NCI-H2107 treated with DMSO at 0.1 percent for 48 hours (cell line): ENCODE data around the gene RBM23.
"Not testable (repeated sequence)": the region's sequence is repeated elsewhere in the genome, so short reads cannot be mapped to it uniquely, and the experiment has no call there.

Experiments
- DNase-seq: peaks from one replicate; lab custom pipeline; 2025; ENCODE audit not compliant: unreplicated experiment; lab: John Stamatoyannopoulos, UW

The RBM23 gene

GRCh38 chr14:22918804-22919600, at the start of gene RBM23:
TSS of gene RBM23 (minus strand) at chr14:22919149.
- DNase-seq, result peak; percentile 100

DNA sequence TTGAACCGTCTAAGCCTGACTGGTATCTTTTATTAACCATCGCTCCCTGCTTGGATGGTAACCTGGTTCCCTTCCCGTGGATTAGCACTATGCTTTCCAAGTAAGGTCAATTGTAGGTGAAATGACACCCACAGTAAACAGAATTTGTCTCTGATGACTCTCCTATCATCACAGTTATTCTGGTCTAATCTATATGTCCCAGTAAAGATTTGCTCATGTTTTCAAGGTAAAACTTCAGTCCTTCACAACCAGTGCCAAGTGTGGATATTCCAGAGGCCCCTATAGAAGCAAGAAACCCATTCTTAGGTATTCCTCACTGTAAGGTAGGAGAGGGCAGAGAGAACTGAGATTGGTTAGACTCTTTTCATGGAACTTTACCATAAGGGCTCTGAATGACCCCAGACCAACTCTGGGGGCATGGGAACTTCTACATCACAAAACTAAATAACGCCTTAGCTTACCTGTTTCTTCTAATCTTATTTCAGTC, 47.9 kb upstream of the RBM23 start:
- no peak for DNase-seq

GRCh38 chr14:22965916-22966782, 47.2 kb upstream of the RBM23 start:
- not testable (repeated sequence) for DNase-seq

- DNase-seq, result no peak
Observed at GRCh38 chr14:22962061-22962676, 43.2 kb upstream of the RBM23 start.

DNA sequence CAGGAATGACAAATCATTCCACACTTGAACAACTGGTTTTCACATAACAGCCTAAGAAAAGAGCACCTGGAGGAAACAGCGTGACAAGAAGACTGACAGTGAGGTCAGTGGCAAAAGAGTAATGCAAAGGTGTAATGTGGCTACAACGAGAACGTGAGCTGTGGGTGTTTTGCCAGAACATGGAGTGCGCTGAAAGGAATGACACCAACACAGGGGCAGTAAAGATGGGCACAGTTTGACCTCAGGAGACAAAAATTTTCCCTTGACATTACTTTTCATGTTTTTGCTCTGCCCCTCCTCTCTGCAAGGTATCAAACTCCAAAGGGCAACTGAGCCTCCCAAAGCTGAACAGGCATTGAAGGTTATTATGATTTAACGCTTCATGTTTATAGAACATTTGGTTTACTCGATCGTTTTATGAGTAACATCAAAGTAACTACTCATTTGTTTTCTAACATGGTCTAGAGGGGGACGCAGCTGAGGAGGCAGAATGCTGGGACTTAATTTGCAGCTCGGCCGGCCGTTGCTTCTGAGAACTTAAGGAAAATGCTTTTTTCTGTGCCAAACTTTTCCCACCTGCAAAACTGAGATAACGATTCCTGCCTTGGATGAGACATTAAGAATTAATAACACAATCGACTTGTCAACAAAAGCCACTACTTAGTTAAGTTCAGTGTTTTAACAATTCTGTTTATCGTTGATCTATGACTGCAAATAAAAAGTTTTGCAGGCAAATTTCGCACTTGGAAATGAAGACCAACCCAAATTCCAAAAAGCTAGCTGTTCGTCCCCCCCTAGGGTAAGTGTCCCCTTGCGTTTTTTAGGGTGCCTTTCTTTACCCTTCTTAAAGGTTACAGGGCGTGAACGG, 37.0 kb upstream of the RBM23 start:
- no peak for DNase-seq

DNA sequence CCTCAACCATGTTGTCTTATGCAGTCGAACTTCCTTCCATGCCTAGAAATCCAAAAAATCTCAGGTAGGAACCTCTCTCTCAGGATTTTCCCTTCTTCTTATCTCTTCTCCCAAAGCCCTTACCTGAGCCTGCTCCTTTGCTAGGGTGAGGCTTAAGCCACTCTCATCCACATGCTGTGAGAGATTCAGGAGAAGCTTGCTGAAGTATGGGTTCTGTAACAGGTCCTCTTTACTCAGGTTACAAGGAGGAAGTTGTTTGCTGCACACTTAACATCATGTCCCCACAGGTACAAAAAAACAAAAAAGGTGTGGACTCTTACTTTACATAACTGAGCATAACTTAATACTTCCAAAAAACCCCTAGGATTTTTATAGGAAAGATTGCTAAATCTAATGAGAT, 33.5 kb upstream of the RBM23 start:
- peak; percentile 56 for DNase-seq

DNA sequence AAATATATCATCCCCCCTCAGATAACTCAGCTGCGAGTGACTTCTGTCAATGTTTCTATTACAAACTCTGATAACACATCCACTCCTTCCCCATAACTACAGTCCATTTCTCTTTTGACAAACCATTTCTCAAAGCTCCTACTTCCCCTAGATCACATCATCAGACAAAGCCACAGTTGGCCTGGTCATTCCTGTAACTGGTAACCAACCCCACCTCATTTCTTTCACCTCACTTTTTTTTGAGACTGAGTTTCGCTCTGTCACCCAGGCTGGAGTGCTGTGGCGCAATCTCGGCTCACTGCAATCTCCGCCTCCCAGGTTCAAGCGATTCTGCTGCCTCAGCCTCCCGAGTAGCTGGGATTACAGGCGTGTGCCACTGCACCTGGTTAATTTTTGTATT, 32.8 kb upstream of the RBM23 start:
- DNase-seq, result not testable (repeated sequence)

DNA sequence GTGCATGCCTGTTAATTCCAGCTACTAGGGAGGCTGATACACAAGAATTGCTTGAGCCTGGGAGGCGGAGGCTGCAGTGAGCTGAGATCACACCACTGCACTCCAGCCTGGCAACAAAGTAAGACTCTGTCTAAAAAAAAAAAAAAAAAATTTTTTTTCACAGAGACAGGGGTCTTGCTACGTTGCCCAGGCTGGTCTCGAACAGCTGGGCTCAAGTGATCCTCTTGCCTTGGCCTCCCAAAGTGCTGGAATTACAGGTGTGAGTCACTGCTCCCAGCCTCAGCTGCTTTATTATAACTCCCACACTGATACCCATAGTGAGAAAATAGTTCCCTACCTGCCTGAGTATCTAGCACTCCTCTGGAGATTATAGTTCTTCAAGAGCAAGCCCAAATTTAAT, 26.7 kb upstream of the RBM23 start:
- DNase-seq, result no peak

GRCh38 chr14:22939684-22940083, 20.7 kb upstream of the RBM23 start:
- no peak for DNase-seq

DNA sequence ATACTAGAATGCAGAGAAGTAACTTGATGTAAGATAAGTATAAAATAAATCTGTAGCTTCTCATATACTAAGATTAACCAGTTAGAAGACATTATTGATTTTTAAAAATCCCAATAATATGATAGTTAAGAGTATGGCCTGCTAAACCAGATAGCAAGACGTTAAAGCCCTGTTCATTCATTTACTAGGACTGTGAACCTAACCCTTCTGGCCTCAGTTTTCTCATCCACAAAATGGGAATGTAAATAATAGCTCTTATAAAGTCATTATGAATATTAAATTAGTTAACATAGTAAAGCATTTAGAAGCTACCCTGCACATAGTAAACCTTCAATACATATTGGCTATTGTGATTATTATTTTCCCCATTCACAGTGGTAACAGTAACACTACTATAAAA, 16.2 kb upstream of the RBM23 start:
- DNase-seq, result no peak

DNA sequence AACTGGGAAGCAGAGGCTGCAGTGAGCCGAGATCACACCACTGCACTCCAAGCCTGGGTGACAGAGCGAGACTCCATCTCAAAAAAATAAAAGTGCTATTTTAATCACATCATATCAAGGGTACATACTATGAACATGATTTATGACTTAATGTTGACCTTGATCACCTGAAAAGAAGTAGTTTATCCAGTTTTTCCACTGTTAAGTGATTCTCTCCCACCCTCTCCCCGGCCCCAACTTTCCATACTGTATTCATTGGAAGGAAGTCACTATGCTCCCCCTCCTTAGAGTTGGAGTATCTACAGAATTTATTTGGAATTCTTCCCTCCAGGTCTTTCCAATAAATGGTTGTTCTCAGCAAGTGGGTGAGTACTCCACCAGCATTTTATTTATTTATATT, 13.2 kb upstream of the RBM23 start:
- DNase-seq, result no peak

GRCh38 chr14:22929961-22930364, 11.0 kb upstream of the RBM23 start:
- no peak for DNase-seq

DNA sequence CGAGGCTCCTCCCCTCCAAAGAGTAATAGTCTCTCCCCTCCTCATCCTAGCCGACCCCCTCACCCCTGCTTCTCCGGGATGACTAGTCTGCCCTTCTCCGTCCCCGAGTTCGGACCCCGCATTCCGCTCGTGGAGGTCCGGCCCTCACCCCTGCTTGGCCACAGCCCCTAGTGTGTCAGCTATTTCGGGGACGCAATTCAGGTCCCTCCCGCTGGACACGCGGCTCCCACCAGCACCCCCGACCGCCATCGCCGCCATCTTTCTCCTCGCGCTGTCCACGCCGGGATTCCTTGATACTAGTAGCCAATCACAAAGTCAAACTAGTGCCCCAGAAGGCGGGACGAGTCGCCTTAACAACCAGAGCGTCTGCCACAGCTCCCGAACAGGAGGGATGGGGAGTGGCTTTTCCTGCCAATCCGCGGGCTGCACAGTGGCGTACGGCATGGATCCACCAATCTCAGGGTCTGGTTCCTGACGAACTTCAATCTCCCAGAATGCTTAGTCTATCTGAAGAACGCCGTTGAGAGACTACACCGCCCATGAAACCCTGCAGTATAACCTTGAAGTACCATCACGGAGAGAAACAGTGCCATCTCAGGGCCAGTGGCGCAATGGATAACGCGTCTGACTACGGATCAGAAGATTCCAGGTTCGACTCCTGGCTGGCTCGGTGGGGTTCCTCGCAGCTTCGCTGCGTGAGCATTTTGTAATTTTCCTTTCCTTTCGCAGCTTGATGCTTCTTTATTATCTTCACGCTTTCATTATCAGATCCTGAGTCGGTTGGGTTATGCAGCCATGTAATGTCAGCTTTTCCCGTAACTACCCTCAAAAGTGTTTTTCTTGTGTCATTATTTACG, 10.4 kb upstream of the RBM23 start, which contains the start of gene PRMT5:
Gene PRMT5, minus strand, starts transcription at position 273 of the 857 bp plus-strand sequence. Its CDS starts 15 bp downstream, at position 258.
- peak; percentile 100 for DNase-seq

GRCh38 chr14:22928237-22929103, 9.5 kb upstream of the RBM23 start:
- DNase-seq, result no peak

DNA sequence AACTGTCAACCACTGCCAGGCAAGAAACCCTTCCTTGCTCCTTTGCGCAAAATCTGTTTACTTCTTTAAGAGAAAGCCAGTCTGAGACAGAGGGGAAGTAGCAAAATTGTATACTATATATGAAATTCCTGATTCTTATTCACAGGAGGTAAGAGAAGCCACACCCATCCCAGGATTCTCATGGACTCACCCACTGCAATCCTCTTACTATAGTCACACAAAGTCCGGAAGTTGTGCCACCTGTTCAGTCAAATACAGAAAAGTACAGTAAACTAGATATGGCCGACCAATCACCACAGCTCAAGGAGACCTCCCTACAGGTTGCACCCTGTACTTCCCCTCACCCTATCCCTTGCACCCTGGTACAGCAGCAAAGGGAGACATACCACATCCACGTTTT, 7.4 kb upstream of the RBM23 start:
- DNase-seq, result no peak

GRCh38 chr14:22925513-22925912, 6.6 kb upstream of the RBM23 start:
- no peak for DNase-seq

- no peak for DNase-seq
Observed at GRCh38 chr14:22923746-22924145, 4.8 kb upstream of the RBM23 start.

DNA sequence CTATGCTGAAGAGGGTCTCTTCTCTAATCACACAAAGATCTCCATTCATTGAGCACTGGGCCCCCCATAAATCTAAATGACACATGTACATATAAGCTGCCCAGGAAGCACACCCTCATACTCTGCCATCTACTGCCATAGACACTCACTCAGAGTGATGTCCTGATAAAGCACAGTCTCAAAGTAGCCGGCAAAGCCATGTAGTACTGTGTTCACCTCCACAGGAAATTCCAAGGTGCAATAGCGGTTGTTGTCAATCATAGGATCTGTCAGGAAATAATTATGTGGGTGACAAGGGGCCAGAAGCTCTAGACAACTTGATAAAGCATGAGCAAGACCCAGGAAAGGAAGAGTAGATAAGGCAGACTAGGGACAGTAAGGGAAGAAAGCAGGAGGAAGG, 3.3 kb upstream of the RBM23 start:
- no peak for DNase-seq

GRCh38 chr14:22920697-22921096, 1.7 kb upstream of the RBM23 start:
- no peak for DNase-seq
